Measurements from ENCODE around the gene FGFR3.
A peak's percentile ranks its signal among the peaks of the same experiment; 100 is the strongest.
"Not testable (repeated sequence)": the region's sequence is repeated elsewhere in the genome, so short reads cannot be mapped to it uniquely, and the experiment has no call there.

FGFR3 gene

DNA sequence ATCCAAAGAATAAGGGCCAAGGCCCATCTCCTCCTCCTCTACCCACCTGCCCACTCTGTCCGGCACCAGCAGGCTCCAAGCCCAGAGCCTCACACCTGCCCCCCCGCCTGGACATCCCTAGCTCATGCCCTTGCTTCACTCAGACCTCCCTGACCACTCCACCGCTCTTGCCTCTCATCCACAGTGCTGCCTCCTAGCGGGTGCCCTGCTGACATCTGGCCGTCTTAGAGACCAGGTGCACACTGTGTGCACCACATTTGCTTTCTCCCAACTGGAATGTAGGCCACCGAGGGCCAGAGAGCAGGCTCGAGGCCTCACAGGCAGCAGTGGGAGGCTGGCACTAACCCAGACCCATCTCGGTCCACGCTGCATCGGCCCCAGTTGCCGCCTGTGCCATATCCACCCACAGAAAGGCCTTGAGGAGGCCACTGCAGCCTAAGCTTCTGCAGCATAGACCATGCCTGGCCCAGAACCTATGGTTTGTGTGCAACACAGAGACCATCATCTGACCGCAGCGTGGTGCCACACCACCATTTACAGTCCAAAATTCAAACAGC lies 49.3 kb downstream of the FGFR3 start:
- no peak for DNase-seq (ENCODE audit: low spot score)

DNA sequence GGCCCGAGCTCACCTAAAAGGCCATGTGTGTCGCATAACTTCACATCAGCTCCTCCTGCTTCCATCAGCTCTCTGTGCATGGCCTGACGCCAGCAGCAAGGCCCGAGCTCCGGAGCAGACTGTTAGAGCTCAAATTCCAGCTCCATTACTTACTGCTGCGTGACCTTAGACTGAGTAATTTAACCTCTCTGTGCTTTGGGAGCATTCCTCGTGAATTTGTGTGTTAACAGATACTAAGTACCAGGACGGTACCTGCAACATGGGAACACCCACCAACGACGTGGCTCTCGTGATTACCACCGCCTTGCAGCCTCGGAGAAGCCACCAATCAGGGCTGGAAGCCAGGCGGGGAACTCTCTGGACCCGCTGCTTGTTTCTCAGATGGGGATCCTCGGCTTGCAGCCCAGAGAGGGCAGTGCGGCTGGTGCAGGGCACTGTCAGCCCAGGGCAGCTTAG lies 49.9 kb downstream of the FGFR3 start:
- DNase-seq (ENCODE audit: low spot score), result no peak

DNA sequence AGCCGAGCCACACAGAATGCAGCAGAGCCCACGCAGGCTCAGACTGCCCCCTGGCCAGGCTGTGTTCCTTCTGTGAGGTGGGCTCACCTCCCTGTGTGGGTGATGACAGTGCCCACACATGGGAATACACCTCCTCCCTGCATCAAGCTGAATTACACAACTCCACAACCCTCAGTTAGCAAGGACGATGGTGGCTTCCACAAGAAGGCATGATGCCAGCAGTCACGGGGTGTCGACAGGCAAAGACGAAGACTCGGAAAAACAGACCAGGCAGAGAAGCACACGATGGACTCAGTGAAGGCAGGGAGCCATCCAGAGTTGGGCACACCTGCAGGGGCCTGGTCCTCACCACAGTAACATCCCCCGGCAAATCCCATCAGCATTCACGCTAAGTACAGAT lies 50.8 kb downstream of the FGFR3 start:
- DNase-seq (ENCODE audit: low spot score), result peak; percentile 71

- not testable (repeated sequence) for DNase-seq (ENCODE audit: low spot score)
These were observed 51.5 kb downstream of the FGFR3 start for GRCh38 chr4:1844618-1845017.

- no peak for DNase-seq (ENCODE audit: low spot score)
These were observed 53.5 kb downstream of the FGFR3 start for GRCh38 chr4:1846580-1846979.

GRCh38 chr4:1850276-1850675 lies 57.2 kb downstream of the FGFR3 start:
- DNase-seq (ENCODE audit: low spot score), result no peak

GRCh38 chr4:1851160-1851559 lies 58.1 kb downstream of the FGFR3 start:
- DNase-seq (ENCODE audit: low spot score), result no peak

DNA sequence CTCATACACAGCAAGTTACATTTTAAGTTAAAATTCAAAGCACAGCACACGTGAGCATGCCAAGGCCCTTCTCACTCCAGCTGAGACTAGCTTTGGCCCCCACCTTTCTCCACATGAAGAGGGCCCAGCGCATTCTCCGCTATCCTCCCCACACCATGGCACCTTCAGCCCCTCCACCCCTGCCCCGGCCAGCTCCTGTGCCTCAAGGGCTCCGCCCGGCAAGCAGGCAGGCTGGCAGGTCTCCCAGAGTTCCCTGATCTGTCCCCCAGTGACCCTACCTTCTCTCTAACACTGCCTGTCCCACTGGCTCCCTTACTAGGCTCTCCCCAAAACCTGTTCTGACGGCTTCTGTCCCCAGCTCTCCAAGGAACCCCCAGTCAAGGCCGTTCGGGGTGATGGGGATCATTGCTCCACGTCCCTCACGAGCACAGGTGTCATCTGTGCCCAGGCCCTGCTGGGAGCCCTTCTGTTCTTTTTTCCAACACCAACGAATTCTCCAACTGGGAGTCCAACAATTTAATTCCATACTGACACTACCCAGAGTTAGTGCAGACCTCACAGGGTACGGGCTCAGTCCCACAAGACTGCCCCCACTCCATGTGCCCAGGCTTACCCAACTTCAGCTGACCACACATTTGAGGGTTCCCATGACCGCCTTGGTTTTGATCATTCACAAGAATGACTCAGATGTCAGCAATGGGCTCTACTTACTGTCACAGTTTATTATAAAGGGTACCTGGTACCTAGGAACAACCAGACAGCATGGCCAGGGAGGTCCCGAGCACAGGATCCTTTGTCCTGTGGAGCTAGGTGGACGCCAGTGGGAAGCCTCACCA lies 58.7 kb downstream of the FGFR3 start:
- DNase-seq (ENCODE audit: low spot score), result no peak

GRCh38 chr4:1852904-1853623 lies 60.0 kb downstream of the FGFR3 start:
- no peak for DNase-seq (ENCODE audit: low spot score)

GRCh38 chr4:1854752-1855151 lies 61.7 kb downstream of the FGFR3 start:
- no peak for DNase-seq (ENCODE audit: low spot score)

DNA sequence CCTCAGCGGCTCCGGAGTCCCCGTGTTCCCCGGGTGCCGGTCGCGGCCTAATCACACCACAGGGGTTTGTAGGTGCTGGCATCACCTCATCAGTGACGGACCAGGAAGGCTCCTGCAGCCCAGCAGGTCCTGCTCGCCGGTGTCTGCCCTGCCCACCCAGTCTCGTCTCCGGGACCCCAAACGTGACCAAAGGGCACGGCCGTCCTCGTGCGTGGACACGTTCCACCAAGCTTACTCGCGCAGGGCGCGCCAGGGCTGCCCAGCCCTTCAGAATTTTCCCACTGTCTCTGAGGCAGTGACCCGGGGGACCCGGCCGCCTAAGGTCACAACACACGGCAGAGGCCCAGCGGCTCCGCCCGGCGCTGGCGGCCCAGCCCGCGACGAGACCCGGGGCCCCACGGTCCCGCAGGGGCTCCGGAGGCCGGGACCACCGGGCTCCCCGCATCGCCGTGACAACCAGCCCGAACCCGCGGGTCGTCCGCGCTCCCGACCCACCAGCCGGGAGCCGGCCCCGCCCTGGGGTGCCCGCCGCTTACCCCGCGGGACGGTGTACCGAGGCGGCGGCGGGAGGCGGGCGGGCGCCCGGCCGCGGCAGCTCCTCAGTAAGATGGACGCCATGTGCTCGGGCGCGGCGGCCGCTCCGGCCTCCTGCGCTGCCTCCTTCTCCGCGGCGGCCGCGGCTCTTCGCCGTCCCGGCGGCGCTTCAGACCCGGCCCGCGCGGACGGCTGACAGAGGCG lies 62.4 kb downstream of the FGFR3 start:
- DNase-seq (ENCODE audit: low spot score), result no peak

DNA sequence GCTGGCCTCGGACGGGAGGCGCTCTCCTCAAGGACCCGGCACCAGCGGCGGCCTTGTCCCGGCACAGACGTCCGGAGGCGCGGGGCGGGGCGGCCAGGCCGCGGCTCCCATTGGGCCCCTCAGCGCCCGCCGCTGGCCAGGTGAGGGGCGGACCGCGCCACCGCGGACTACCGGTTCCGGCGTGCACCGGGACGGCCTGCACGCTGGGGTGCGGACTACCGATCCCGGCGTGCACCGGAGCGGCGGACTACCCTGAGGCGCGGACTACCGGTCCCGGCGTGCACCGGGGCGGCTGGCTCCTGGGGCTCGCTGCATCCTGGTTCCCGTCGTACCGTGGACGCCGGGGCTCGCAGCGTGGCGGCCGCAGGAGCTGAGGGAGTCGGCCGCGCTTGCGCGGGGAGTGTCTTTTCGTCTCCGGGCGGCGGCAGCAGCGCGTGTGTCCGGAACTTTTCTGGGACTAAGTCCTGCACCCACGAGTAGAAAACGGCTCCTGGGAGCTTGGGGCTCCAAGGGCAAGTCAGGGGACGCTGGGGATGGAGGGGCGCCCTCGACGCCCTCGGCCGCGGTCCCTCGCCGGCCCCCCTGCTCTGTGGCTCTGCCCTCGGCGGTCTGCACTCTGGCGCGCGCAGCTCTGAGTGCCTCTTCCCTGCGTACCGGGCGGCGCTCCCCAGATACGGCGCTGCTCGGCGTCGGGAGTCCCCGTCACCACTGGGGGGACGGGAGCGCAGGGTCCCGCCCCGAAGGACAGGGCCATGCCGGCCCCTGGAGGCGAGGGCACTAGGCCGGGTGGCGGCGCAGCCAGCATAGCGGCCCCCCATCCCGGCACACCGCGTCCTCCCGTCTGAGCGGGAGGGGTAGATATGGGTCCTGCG lies 63.2 kb downstream of the FGFR3 start, which contains the start of gene LETM1:
Gene LETM1 (minus strand): TSS at position 86 of the 872 bp plus-strand sequence. CDS start 206 bp downstream, outside the sequence.
- peak; percentile 97 for DNase-seq (ENCODE audit: low spot score)

- DNase-seq (ENCODE audit: low spot score), result no peak
These were observed 64.0 kb downstream of the FGFR3 start for GRCh38 chr4:1856943-1857699.

DNA sequence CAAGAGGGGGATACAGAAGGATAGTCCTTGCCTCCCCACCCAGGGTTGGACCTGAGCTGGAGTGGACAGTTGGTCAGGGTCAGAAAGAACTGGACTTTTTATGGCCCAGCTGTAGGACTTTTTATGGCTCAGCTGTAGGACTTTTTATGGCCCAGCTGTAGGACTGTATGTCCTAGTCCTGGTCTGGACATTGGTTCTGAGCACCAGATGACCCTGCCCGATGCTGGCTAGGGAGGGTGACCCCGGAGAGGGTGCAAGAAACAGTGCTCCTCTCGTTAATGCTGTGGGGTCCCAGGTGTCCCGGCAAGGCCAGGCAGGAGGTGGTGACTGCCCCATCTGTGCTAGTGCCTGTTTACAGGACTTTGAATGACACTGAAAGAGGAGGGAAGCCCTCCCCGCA lies 64.8 kb downstream of the FGFR3 start:
- no peak for DNase-seq (ENCODE audit: low spot score)

Data from Ammon's horn (tissue), 1 donor.